HUES6 (cell line): ENCODE data around the gene HAGH.

Experiments used
- H3K27ac ChIP-seq: 2 replicates; pipeline ENCODE4 v1.7.0; 2013; ENCODE audit warnings: low read depth, mild to moderate bottlenecking, low read length, inconsistent platforms
- H3K27me3 ChIP-seq: 2 replicates; pipeline ENCODE4 v1.6.1; 2013; ENCODE audit warnings: low read length; ENCODE audit not compliant: control insufficient read depth, insufficient read depth
- H3K36me3 ChIP-seq: 2 replicates; pipeline ENCODE4 v1.6.1; 2013; ENCODE audit warnings: low read length; ENCODE audit not compliant: control insufficient read depth, insufficient read depth
- H3K4me1 ChIP-seq: 2 replicates; pipeline ENCODE4 v1.6.1; 2013; ENCODE audit warnings: low read length; ENCODE audit not compliant: control insufficient read depth, insufficient read depth
- H3K4me3 ChIP-seq: 2 replicates; pipeline ENCODE4 v1.5.1; 2013; ENCODE audit warnings: low read depth, low read length
- H3K9ac ChIP-seq: one replicate; pipeline ENCODE4 v1.6.1; 2013; ENCODE audit warnings: mild to moderate bottlenecking, low read length
- H3K9me3 ChIP-seq: 2 replicates; pipeline ENCODE4 v1.6.1; 2013; ENCODE audit warnings: low read depth, low read length; ENCODE audit not compliant: control insufficient read depth, insufficient read depth

Gene HAGH

GRCh38 chr16:1858189-1858865 is 31.7 kb upstream of the HAGH start:
- Histone ChIP-seq H3K4me1 (no peaks in the 10 kb centered on the region), H3K27me3 (peaks cover 54% of the 10 kb centered on the region), H3K27ac (no peak overlapping the region), H3K9me3 (no peaks in the 10 kb centered on the region), H3K4me3 (no peak overlapping the region), H3K9ac (no peak overlapping the region), H3K36me3 (no peaks in the 10 kb centered on the region)

DNA sequence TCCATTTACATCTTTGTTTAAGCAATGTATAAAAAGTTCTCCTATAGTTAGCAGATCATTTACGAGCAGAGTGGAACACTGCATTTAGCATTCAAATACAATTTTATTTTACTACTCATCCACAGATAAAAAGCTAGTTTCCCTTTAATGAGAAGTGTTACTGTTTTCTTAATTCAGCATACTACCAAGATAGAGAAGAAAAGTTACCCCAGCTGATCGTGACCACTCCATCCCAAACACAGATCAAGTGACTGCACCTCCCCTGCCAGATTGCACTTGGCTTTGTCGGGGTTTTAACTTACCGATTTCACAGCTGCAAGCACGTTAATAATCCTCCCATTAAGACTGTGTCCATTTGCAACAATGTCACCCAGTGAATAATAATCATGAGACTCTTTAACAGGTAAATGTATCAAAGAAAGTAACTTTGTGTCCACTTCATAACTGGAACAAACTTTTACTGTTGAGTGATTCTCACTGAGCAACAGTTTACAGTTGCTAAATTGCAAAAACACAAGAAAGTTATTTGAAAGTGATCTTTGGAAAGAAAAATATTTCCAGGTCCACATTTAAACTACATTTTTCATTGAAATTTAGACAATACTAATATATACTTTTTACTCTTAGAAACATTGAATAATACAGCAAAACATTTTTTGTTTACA is 30.9 kb upstream of the HAGH start:
- no peaks in the 10 kb centered on the region for H3K36me3 ChIP-seq
- H3K9me3 ChIP-seq: no peaks in the 10 kb centered on the region
- H3K4me3 ChIP-seq: no peak overlapping the region
- H3K27ac ChIP-seq: no peak overlapping the region
- peaks cover 55% of the 10 kb centered on the region for H3K27me3 ChIP-seq
- no peak overlapping the region for H3K9ac ChIP-seq
- no peaks in the 10 kb centered on the region for H3K4me1 ChIP-seq

DNA sequence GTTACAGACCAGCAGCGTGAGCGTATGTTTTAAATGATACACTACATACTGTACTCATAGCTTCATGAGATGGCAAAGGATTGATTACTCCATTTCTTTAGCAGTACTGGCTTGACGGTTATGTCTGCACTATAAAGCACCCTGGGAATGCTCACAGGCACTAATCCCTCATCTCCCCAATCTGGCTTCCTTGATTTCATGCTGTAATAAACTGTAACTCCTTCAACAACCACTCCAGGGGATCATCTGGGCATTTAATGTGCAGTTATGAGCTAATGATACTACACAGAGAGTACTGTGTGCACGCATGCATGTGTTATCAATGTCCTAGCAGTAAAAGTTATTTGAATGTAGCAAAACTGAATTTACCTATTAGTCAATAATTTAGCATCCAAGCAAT is 25.2 kb upstream of the HAGH start:
- H3K27ac ChIP-seq: no peak overlapping the region
- H3K27me3 ChIP-seq: peaks cover 17% of the 10 kb centered on the region; the same call in 1 of the 2 replicates
- H3K36me3 ChIP-seq: no peaks in the 10 kb centered on the region
- H3K9me3 ChIP-seq: no peaks in the 10 kb centered on the region
- no peak overlapping the region for H3K9ac ChIP-seq
- H3K4me1 ChIP-seq: no peaks in the 10 kb centered on the region
- H3K4me3 ChIP-seq: no peak overlapping the region

GRCh38 chr16:1850981-1851380 is 24.4 kb upstream of the HAGH start:
- Histone ChIP-seq H3K4me1 (no peaks in the 10 kb centered on the region), H3K9me3 (no peaks in the 10 kb centered on the region), H3K27me3 (peaks cover 16% of the 10 kb centered on the region; the same call in 1 of the 2 replicates), H3K27ac (no peak overlapping the region), H3K4me3 (no peak overlapping the region), H3K9ac (no peak overlapping the region), H3K36me3 (no peaks in the 10 kb centered on the region)

- Histone ChIP-seq H3K9ac (no peak overlapping the region), H3K4me3 (no peak overlapping the region), H3K9me3 (no peaks in the 10 kb centered on the region), H3K27ac (no peak overlapping the region), H3K4me1 (no peaks in the 10 kb centered on the region), H3K27me3 (peaks cover 5% of the 10 kb centered on the region; the same call in 1 of the 2 replicates), H3K36me3 (no peaks in the 10 kb centered on the region)
These were observed 19.8 kb upstream of the HAGH start for GRCh38 chr16:1846416-1846815.

GRCh38 chr16:1845985-1846384 is 19.4 kb upstream of the HAGH start:
- H3K4me3 ChIP-seq: no peak overlapping the region
- H3K4me1 ChIP-seq: no peaks in the 10 kb centered on the region
- H3K36me3 ChIP-seq: no peaks in the 10 kb centered on the region
- no peak overlapping the region for H3K9ac ChIP-seq
- no peaks in the 10 kb centered on the region for H3K9me3 ChIP-seq
- peaks cover 5% of the 10 kb centered on the region; the same call in 1 of the 2 replicates for H3K27me3 ChIP-seq
- H3K27ac ChIP-seq: no peak overlapping the region

DNA sequence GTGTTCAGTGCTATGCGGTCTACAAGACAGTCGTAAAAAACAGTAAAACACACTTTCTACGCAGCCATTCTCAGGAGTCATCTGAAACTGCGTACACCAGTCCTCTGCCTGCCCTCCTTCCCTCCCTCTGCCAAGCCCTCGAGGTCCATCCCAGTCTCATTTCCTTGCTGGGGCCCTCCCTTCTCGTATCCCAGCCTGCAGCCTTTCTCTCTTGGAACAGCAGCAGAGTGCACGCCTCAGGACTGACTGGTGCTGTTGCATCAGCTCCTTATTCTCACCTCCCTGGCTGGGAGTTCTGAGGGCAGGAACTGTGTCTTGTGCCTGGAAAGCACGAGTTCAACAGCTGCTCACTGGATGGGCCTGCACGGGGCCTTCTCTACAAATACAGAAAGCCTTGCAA is 12.9 kb upstream of the HAGH start:
- Histone ChIP-seq H3K4me3 (no peak overlapping the region), H3K4me1 (0 out of 2 replicates have a peak, but pooled peaks cover 3% of the 10 kb centered on the region), H3K27ac (no peak overlapping the region), H3K36me3 (no peaks in the 10 kb centered on the region), H3K27me3 (no peaks in the 10 kb centered on the region; the same call in 1 of the 2 replicates), H3K9ac (peak overlapping the region; percentile 2), H3K9me3 (no peaks in the 10 kb centered on the region)

GRCh38 chr16:1834096-1834495 is 7.5 kb upstream of the HAGH start:
- no peaks in the 10 kb centered on the region for H3K9me3 ChIP-seq
- peaks cover 2% of the 10 kb centered on the region; the same call in 1 of the 2 replicates for H3K36me3 ChIP-seq
- H3K27me3 ChIP-seq: no peaks in the 10 kb centered on the region; the same call in 1 of the 2 replicates
- H3K4me1 ChIP-seq: no peaks in the 10 kb centered on the region
- no peak overlapping the region for H3K27ac ChIP-seq
- H3K4me3 ChIP-seq: no peak overlapping the region
- no peak overlapping the region for H3K9ac ChIP-seq

DNA sequence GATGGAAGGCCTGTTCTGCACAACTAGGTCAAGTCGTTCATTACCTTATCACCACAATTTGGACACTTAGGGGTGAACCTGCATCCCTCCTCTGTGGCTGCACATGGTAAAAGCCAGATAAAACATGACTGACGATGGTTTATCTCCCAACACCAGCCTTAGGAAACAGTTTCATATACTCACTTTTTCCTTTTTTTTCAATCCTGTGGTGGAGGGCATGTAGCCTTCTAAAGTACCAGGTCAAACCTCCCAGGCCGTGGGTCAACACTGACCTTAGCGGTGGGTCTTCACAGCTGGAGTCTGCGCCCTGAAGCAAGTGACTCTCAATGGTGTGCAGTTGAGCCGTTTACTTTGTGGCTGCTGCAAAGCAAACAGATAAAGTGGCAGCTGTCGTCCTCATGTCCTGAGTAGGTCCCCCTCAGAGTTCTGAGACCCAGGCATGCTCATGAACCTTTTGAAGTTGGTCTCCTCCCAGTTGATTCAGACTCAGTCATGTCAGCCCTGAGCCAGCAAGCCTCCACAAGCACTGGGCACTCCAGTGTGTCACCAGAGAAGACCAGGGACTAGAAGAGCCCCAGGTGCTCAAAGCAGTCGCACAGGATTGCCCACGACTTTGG is 6.3 kb upstream of the HAGH start:
- H3K36me3 ChIP-seq: peaks cover 4% of the 10 kb centered on the region; the same call in 1 of the 2 replicates

DNA sequence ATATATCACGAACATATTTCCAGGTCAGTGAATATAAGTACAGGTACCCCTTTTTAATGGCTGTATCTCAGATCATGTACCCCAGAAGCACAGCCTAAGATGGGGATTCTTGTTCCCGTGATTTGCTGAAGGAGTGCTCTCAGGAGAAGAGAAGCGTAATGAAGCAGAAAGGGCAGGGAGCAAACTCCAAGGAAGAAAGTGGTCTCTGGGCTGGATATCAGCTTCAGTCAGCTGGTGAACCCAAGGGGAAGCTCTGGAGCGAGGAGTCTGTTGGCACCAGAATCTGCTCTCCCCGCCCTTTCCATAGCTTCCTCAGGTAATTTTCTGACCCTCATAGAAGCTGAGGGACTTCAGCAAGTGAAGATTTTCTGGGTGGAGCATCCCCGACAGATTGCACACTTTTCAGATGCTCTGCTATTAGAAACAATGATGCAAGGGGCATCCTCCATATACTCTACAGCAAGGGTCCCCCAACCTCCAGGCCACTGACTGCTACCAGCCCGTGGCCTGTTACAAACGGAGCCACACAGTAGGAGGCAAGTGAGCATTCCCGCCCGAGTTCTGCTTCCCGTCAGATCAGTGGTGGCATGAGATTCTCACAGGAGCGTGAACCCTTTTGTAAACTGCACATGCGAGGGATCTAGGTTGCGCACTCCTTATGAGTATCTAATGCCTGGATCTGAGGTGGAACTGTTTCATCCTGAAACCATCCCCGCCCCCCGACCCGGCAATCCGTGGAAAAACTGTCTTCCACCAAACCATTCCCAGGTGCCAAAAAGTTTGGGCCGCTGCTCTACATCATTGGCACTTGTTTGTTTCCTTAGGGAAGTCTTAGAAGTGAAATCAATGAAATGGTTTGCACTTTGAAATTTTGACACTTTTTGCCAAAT is 4.8 kb upstream of the HAGH start:
- peaks cover 4% of the 10 kb centered on the region; the same call in 1 of the 2 replicates for H3K36me3 ChIP-seq
- no peaks in the 10 kb centered on the region for H3K4me1 ChIP-seq
- no peaks in the 10 kb centered on the region for H3K9me3 ChIP-seq
- H3K27ac ChIP-seq: no peak overlapping the region
- no peak overlapping the region for H3K9ac ChIP-seq
- H3K27me3 ChIP-seq: no peaks in the 10 kb centered on the region; the same call in 1 of the 2 replicates
- H3K4me3 ChIP-seq: no peak overlapping the region

More for the DNA sequence above, 6.3 kb upstream of the HAGH start:
- Histone ChIP-seq H3K9ac (no peak overlapping the region), H3K4me1 (no peaks in the 10 kb centered on the region), H3K27me3 (no peaks in the 10 kb centered on the region; the same call in 1 of the 2 replicates), H3K4me3 (no peak overlapping the region), H3K27ac (no peak overlapping the region), H3K9me3 (no peaks in the 10 kb centered on the region)
